Measurements from ENCODE around the gene SGPL1.

GRCh38 chr10:70803775-70804420, 11.8 kb upstream of the SGPL1 start:
- TF ChIP-seq EZH2 (IDR thresholded peaks at IDR 0.05; ENCODE audit: low read length) (no peak), CTCF (optimal IDR thresholded peaks at IDR 0.05 in 1 of 3, IDR thresholded peaks at IDR 0.05 in 1 of 3, conservative IDR thresholded peaks at IDR 0.05 in 1 of 3; ENCODE audit: extremely low read depth in 1 of 3, insufficient read depth in 2 of 3, low read length in 3 of 3) (no peak)
